Heart right ventricle (tissue), 16 donors: ENCODE measurements around the gene PLAU. TPM values are rescaled to one million over a fixed set of nuclear protein-coding genes. Genes with fewer than 3 reads are reported as not detected.

Experiments
- ATAC-seq, 8 donors: fragments of 200-7000 bp; cut with Tn5 transposase; one replicate each; pipeline ENCODE4 v1.9.1; 2020; ENCODE audit warnings: mild to moderate bottlenecking in 8 of 8, moderate library complexity in 8 of 8, moderate number of reproducible peaks in 1 of 8
- DNase-seq, 2 donors: peaks; one replicate each; pipeline ENCODE4 v3.0.0-alpha.2; 2020
- H3K27ac ChIP-seq, 10 donors: fragments of 200-600 bp; sonication (generic) in 2 of 10; one replicate each; pipeline versions ENCODE4 v1.5.0 to v1.8.0; 2020 to 2022; ENCODE audit warnings: mild to moderate bottlenecking in 3 of 10
- H3K27me3 ChIP-seq, 7 donors: fragments of 200-600 bp; one replicate each; pipeline ENCODE4 v1.8.0; 2021 to 2022; ENCODE audit warnings: mild to moderate bottlenecking in 2 of 7
- H3K36me3 ChIP-seq, 9 donors: fragments of 200-600 bp; sonication (generic) in 1 of 9; one replicate each; pipeline versions ENCODE4 v1.5.0 to v1.8.0; 2020 to 2022; ENCODE audit warnings: mild to moderate bottlenecking in 2 of 9
- H3K4me1 ChIP-seq, 9 donors: fragments of 200-600 bp; sonication (generic) in 1 of 9; one replicate each; pipeline versions ENCODE4 v1.5.0 to v1.8.0; 2020 to 2022; ENCODE audit warnings: mild to moderate bottlenecking in 4 of 9
- H3K4me3 ChIP-seq, 10 donors: fragments of 200-600 bp; sonication (generic) in 2 of 10; one replicate each; pipeline versions ENCODE4 v1.5.0 to v1.8.0; 2020 to 2022; ENCODE audit warnings: mild to moderate bottlenecking in 7 of 10, moderate library complexity in 2 of 10
- H3K9me3 ChIP-seq, 11 donors: fragments of 200-600 bp in 10 of 11; sonication (generic) in 2 of 11; one replicate each; pipeline versions ENCODE4 v1.5.0 to v1.8.0; 2013 to 2022; ENCODE audit warnings: mild to moderate bottlenecking in 2 of 11, control low read depth in 1 of 11, moderate library complexity in 1 of 11
- CTCF ChIP-seq, 9 donors: fragments of 200-600 bp; sonication (generic) in 2 of 9; IDR thresholded peaks; one replicate each; pipeline versions ENCODE4 v1.5.0 to v1.8.0; 2021 to 2022; ENCODE audit warnings: antibody characterized with exemption in 9 of 9, mild to moderate bottlenecking in 5 of 9, moderate library complexity in 1 of 9
- WGBS, 2 donors: extraction: QIAGEN DNeasy Blood & Tissue Kit; methylation state at CpG; one replicate each; pipeline ENCODE4 v1.1.7; 2013; ENCODE audit warnings: inconsistent platforms in 1 of 2; 5-methylcytosine and 5-hydroxymethylcytosine counted together
- intact Hi-C, 10 donors: fragments of 100-400 bp; cut with DNase I; formaldehyde crosslinking; loops; one replicate each; pipeline versions ENCODE4 v1.11.1 to v1.14.2; 2022
- polyA plus RNA-seq, 2 donors: library from polyadenylated mRNA; stranded (reverse); fragments of 200-250 nt; gene quantifications; one replicate each; pipeline ENCODE4 v1.2.3, GENCODE V29; 2013
- total RNA-seq, 10 donors: library from RNA; stranded (reverse); fragmentation: NEBNext Ultra II Directional in 3 of 10; extraction: Animal tissue kit (Norgen Biotek cat#: 25700) in 3 of 10; gene quantifications; one replicate each; pipeline versions ENCODE4 v1.2.1 to v1.2.4, GENCODE V29; 2021 to 2023
- donor health status: Arrhythmogenic right ventricular cardiomyopathy.
- donor health status: ischemic (EF 13 %, LVEDD 7.1; RV severe dilation, severe dysfunction).
- donor health status: healthy with polysubstance abuse.
- donor health status: DM: no; HTN: yes; CAD: no.
- donor health status: DM: no; HTN: no; CAD: no.
- donor health status: ischemic (EF 25% LVEDD 6.9; RV normal size, moderate dysfunction).
- donor health status: ischemic (EF 25% LVEDD 5.7; RV mildly dilated, moderate dysfunction).
- donor health status: healthy.
- donor health status: DM: yes; HTN: yes; CAD: no.
- donor health status: Ischemic cardiomyopathy.
- donor health status: ischemic (EF 35%, LVEDD 5.7; RV mildly dilated, moderate dysfunction).
- donor health status: nonischemic (EF 11% LVEDD 7.7; RV severe dilation, severe dysfunction).
- donor health status: DM: yes; HTN: yes; CAD: no.
- donor health status: PGD.
- donor health status: ischemic (EF 29% LVEDD 5.4; RV normal size, mild dysfunction).
- donor health status: nonischemic (EF 23%, LVEDD 6.1; RV moderate dilation, normal function).

Gene PLAU
- total and polyA plus RNA-seq, 12 donors: 4.4 to 44.3 (median 9.1) TPM

- TF ChIP-seq CTCF (IDR thresholded peaks at IDR 0.05): no peak
- peak in 1 of 2 donors; percentile 69 for DNase-seq
- Histone ChIP-seq H3K9me3 (no peaks in the 10 kb centered on the region), H3K27ac (peak overlapping the region in 9 of 10 donors; percentile 53 to 95 (median 88)), H3K27me3 (peaks cover 0 to 14% (median 0%) of the 10 kb centered on the region in 7 donors), H3K36me3 (peaks cover 0 to 13% (median 0%) of the 10 kb centered on the region in 9 donors), H3K4me1 (peaks cover 5 to 87% (median 50%) of the 10 kb centered on the region in 9 donors), H3K4me3 (peak overlapping the region in 3 of 10 donors; percentile 10 to 15 (median 13))
- WGBS, 2 donors: 29 to 38% methylated on average over 9 to 10 of the region's 10 CpGs
- intact Hi-C loops: loop anchor here in 2 of 10 donors (2.0 to 5.0 kb wide), 2 partner anchors 22 to 33 kb away; no protein-coding TSS in a partner anchor
- peak in 7 of 8 donors; percentile 5 to 57 (median 32) for ATAC-seq
Measured at GRCh38 chr10:73908853-73909539, 1.9 kb upstream of the PLAU start.

GRCh38 chr10:73909540-73910115, 1.3 kb upstream of the PLAU start:
- 74 to 82% methylated on average over 4 of the region's 4 CpGs for WGBS, 2 donors
- DNase-seq (no peak), ATAC-seq (no peak)
- TF ChIP-seq CTCF (IDR thresholded peaks at IDR 0.05): no peak
- H3K27ac ChIP-seq: peak overlapping the region in 9 of 10 donors; percentile 53 to 95 (median 90)
- H3K36me3 ChIP-seq: peaks cover 0 to 20% (median 4%) of the 10 kb centered on the region in 9 donors
- peak overlapping the region in 4 of 10 donors; percentile 10 to 92 (median 82) for H3K4me3 ChIP-seq
- intact Hi-C loops: loop anchor here in 2 of 10 donors (2.0 to 5.0 kb wide), 3 partner anchors 23 to 33 kb away; no protein-coding TSS in a partner anchor
- peaks cover 0 to 14% (median 0%) of the 10 kb centered on the region in 7 donors for H3K27me3 ChIP-seq
- H3K4me1 ChIP-seq: peaks cover 5 to 93% (median 53%) of the 10 kb centered on the region in 9 donors
- no peaks in the 10 kb centered on the region for H3K9me3 ChIP-seq

GRCh38 chr10:73910401-73910763, 550 bp upstream of the PLAU start:
- peak overlapping the region; percentile 57 to 92 (median 82) for H3K4me3 ChIP-seq
- WGBS, 2 donors: 16 to 22% methylated on average over 9 of the region's 9 CpGs
- H3K36me3 ChIP-seq: peaks cover 0 to 27% (median 7%) of the 10 kb centered on the region in 9 donors
- H3K4me1 ChIP-seq: peaks cover 5 to 97% (median 55%) of the 10 kb centered on the region in 9 donors
- peak overlapping the region in 9 of 10 donors; percentile 86 to 95 (median 90) for H3K27ac ChIP-seq
- no peak for ATAC-seq
- DNase-seq: no peak
- H3K9me3 ChIP-seq: no peaks in the 10 kb centered on the region
- TF ChIP-seq CTCF (IDR thresholded peaks at IDR 0.05): peak in 2 of 9 donors; percentile 7 to 20
- intact Hi-C loops: loop anchor here in 1 of 10 donors (2.0 kb wide), 1 partner anchor 26 kb away; no protein-coding TSS in a partner anchor
- H3K27me3 ChIP-seq: peaks cover 0 to 14% (median 0%) of the 10 kb centered on the region in 7 donors

GRCh38 chr10:73911553-73912004, 647 bp downstream of the PLAU start:
- no peaks in the 10 kb centered on the region for H3K9me3 ChIP-seq
- H3K4me1 ChIP-seq: peaks cover 2 to 97% (median 55%) of the 10 kb centered on the region in 9 donors
- peak overlapping the region; percentile 60 to 95 (median 89) for H3K27ac ChIP-seq
- WGBS, 2 donors: 13 to 14% methylated on average over 14 of the region's 14 CpGs
- intact Hi-C loops: loop anchor here in 1 of 10 donors (2.0 kb wide), 1 partner anchor 25 kb away; no protein-coding TSS in a partner anchor
- peaks cover 0 to 14% (median 0%) of the 10 kb centered on the region in 7 donors for H3K27me3 ChIP-seq
- DNase-seq: no peak
- ATAC-seq: no peak
- peak overlapping the region; percentile 57 to 92 (median 82) for H3K4me3 ChIP-seq
- peaks cover 0 to 39% (median 7%) of the 10 kb centered on the region in 9 donors for H3K36me3 ChIP-seq
- TF ChIP-seq CTCF (IDR thresholded peaks at IDR 0.05): no peak
